Panc1 (cell line): ENCODE results near the gene AGAP1.

ENCODE experiments used
- POLR2AphosphoS5 ChIP-seq: IDR thresholded peaks from 2 replicates; pipeline ENCODE4 v1.6.1; 2012; ENCODE audit warnings: mild to moderate bottlenecking, low read depth, low read length, moderate library complexity
- REST ChIP-seq, 2 experiments: IDR thresholded peaks; 2 replicates each; pipeline ENCODE4 v1.6.1; 2011 to 2012; ENCODE audit warnings: low read depth in 2 of 2, control low read depth in 1 of 2, low read length in 1 of 2, mild to moderate bottlenecking in 1 of 2, moderate library complexity in 1 of 2; ENCODE audit not compliant: insufficient read depth in 1 of 2
- SIN3A ChIP-seq: IDR thresholded peaks from 2 replicates; pipeline ENCODE4 v1.6.1; 2012; ENCODE audit warnings: low read depth, mild to moderate bottlenecking, low read length, moderate library complexity, borderline replicate concordance; ENCODE audit not compliant: insufficient read depth
- TCF7L2 ChIP-seq: IDR thresholded peaks from 2 replicates; pipeline ENCODE4 v1.6.1; 2011; ENCODE audit warnings: mild to moderate bottlenecking, low read depth, low read length, inconsistent platforms
- TF ChIP-seq, protein P1 (sequence below): fragments of 450-650 bp; IDR thresholded peaks from 2 replicates; pipeline ENCODE4 v1.5.1; 2017; ENCODE audit warnings: mild to moderate bottlenecking

DNA sequence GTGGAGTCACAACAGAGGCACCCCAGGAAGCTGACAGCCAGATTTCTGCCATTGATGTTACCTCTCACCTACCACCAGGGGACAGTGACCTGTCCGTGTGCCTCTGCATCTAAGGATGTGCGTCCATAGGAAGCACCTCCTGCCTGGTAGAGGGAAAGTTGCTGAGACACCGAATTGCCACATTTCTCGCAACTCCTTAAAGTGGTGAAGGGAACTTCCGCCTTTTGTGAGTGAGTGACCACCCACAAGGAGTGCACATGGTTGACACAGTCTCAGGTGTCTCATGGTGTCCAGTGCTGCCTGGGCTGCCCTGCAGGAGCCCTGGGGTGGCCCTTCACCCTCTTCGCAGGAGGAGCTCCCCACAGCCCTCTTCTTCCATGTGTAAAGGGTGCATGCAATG lies 472.6 kb downstream of the AGAP1 start:
- TF ChIP-seq, protein P1, sequence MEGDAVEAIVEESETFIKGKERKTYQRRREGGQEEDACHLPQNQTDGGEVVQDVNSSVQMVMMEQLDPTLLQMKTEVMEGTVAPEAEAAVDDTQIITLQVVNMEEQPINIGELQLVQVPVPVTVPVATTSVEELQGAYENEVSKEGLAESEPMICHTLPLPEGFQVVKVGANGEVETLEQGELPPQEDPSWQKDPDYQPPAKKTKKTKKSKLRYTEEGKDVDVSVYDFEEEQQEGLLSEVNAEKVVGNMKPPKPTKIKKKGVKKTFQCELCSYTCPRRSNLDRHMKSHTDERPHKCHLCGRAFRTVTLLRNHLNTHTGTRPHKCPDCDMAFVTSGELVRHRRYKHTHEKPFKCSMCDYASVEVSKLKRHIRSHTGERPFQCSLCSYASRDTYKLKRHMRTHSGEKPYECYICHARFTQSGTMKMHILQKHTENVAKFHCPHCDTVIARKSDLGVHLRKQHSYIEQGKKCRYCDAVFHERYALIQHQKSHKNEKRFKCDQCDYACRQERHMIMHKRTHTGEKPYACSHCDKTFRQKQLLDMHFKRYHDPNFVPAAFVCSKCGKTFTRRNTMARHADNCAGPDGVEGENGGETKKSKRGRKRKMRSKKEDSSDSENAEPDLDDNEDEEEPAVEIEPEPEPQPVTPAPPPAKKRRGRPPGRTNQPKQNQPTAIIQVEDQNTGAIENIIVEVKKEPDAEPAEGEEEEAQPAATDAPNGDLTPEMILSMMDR = no peak
- TF ChIP-seq REST (IDR thresholded peaks at IDR 0.05; ENCODE audit: insufficient read depth in 1 of 2, low read depth in 2 of 2, low read length in 1 of 2) = no peak
- TF ChIP-seq TCF7L2 = no peak
- TF ChIP-seq POLR2AphosphoS5 = no peak
- TF ChIP-seq SIN3A = no peak
